KMS-11 (cell line): ENCODE measurements around the gene SDHA.
"Not testable (repeated sequence)": the region's sequence is repeated elsewhere in the genome, so short reads cannot be mapped to it uniquely, and the experiment has no call there.

ENCODE experiments used
- H2AFZ ChIP-seq: fragments of 200-600 bp; sonication (generic); 2 replicates; pipeline ENCODE4 v1.6.1; 2016; ENCODE audit warnings: antibody characterized with exemption, mixed run types, low read depth
- H3K27ac ChIP-seq: fragments of 200-600 bp; sonication (generic); 2 replicates; pipeline ENCODE4 v1.6.1; 2016; ENCODE audit warnings: mild to moderate bottlenecking, mixed run types
- H3K27me3 ChIP-seq: fragments of 200-600 bp; sonication (generic); 2 replicates; pipeline ENCODE4 v1.6.1; 2017; ENCODE audit warnings: mild to moderate bottlenecking, low read depth, mixed run types, moderate library complexity; ENCODE audit not compliant: insufficient read depth
- H3K36me3 ChIP-seq: fragments of 200-600 bp; sonication (generic); 2 replicates; pipeline ENCODE4 v1.6.1; 2017; ENCODE audit warnings: mild to moderate bottlenecking, mixed run types; ENCODE audit not compliant: insufficient read depth
- H3K4me1 ChIP-seq: fragments of 200-600 bp; sonication (generic); 2 replicates; pipeline ENCODE4 v1.6.1; 2016; ENCODE audit warnings: mild to moderate bottlenecking, low read depth, mixed run types; ENCODE audit not compliant: poor library complexity, severe bottlenecking
- H3K4me2 ChIP-seq: fragments of 200-600 bp; sonication (generic); 2 replicates; pipeline ENCODE4 v1.7.0; 2016; ENCODE audit warnings: mild to moderate bottlenecking, mixed run types
- H3K4me3 ChIP-seq: fragments of 200-600 bp; sonication (generic); IDR thresholded peaks from 2 replicates; pipeline ENCODE4 v1.6.1; 2017; ENCODE audit warnings: low read depth, low read length, mixed read lengths; ENCODE audit not compliant: insufficient read depth
- H3K79me2 ChIP-seq: fragments of 200-600 bp; sonication (generic); 2 replicates; pipeline ENCODE4 v1.6.1; 2016; ENCODE audit warnings: low read depth, mixed run types; ENCODE audit not compliant: insufficient read depth
- H3K9ac ChIP-seq: fragments of 200-600 bp; sonication (generic); 2 replicates; pipeline ENCODE4 v1.6.1; 2016; ENCODE audit warnings: mild to moderate bottlenecking, mixed run types
- H4K20me1 ChIP-seq: fragments of 200-600 bp; sonication (generic); 2 replicates; pipeline ENCODE4 v1.6.1; 2016; ENCODE audit warnings: mild to moderate bottlenecking, mixed run types; ENCODE audit not compliant: insufficient read depth
- CTCF ChIP-seq: fragments of 200-600 bp; sonication (generic); conservative IDR thresholded peaks from 2 replicates; pipeline ENCODE4 v1.6.1; 2017; ENCODE audit warnings: low read depth, mild to moderate bottlenecking, antibody characterized with exemption, low read length, moderate library complexity, mixed read lengths

The SDHA gene

GRCh38 chr5:207599-207998, 10.5 kb upstream of the SDHA start:
- H3K27ac ChIP-seq, result no peak overlapping the region
- no peak for TF ChIP-seq CTCF
- H4K20me1 ChIP-seq, result no peaks in the 10 kb centered on the region
- H3K4me3 ChIP-seq, result no peak overlapping the region
- no peaks in the 10 kb centered on the region for H3K27me3 ChIP-seq
- peaks cover 37% of the 10 kb centered on the region for H3K79me2 ChIP-seq
- H3K9ac ChIP-seq, result no peak overlapping the region
- H3K4me2 ChIP-seq, result no peak overlapping the region
- peaks cover 6% of the 10 kb centered on the region; the same call in 1 of the 2 replicates for H3K36me3 ChIP-seq
- no peak overlapping the region for H2AFZ ChIP-seq
- H3K4me1 ChIP-seq, result no peaks in the 10 kb centered on the region

- H3K4me2 ChIP-seq, result no peak overlapping the region
These were observed 9.5 kb upstream of the SDHA start for GRCh38 chr5:208449-209114.

GRCh38 chr5:213803-214395, 4.2 kb upstream of the SDHA start:
- no peak for TF ChIP-seq CTCF
- H2AFZ ChIP-seq, result no peak overlapping the region
- no peak overlapping the region for H3K27ac ChIP-seq
- H3K4me1 ChIP-seq, result no peaks in the 10 kb centered on the region
- H4K20me1 ChIP-seq, result no peaks in the 10 kb centered on the region
- H3K9ac ChIP-seq, result no peak overlapping the region
- H3K36me3 ChIP-seq, result no peaks in the 10 kb centered on the region; the same call in 1 of the 2 replicates
- no peak overlapping the region for H3K4me3 ChIP-seq
- H3K79me2 ChIP-seq, result peaks cover 57% of the 10 kb centered on the region
- no peaks in the 10 kb centered on the region for H3K27me3 ChIP-seq
- no peak overlapping the region for H3K4me2 ChIP-seq

More at GRCh38 chr5:208449-209114, 9.5 kb upstream of the SDHA start:
- Histone ChIP-seq H3K79me2 (peaks cover 41% of the 10 kb centered on the region), H3K27me3 (no peaks in the 10 kb centered on the region), H2AFZ (no peak overlapping the region), H4K20me1 (no peaks in the 10 kb centered on the region), H3K4me1 (no peaks in the 10 kb centered on the region), H3K4me3 (no peak overlapping the region), H3K36me3 (peaks cover 6% of the 10 kb centered on the region; the same call in 1 of the 2 replicates), H3K9ac (no peak overlapping the region), H3K27ac (no peak overlapping the region)
- TF ChIP-seq CTCF, result no peak

GRCh38 chr5:215256-215655, 2.9 kb upstream of the SDHA start:
- not testable (repeated sequence) for H2AFZ ChIP-seq, H3K9ac ChIP-seq, H3K27ac ChIP-seq, H4K20me1 ChIP-seq, H3K4me2 ChIP-seq, H3K4me3 ChIP-seq, H3K27me3 ChIP-seq, H3K36me3 ChIP-seq, H3K4me1 ChIP-seq
- H3K79me2 ChIP-seq, result peaks cover 62% of the 10 kb centered on the region

GRCh38 chr5:216076-216475, 2.0 kb upstream of the SDHA start:
- not testable (repeated sequence) for H3K4me1 ChIP-seq, H3K27ac ChIP-seq, H3K4me2 ChIP-seq, H4K20me1 ChIP-seq, H3K4me3 ChIP-seq, H3K36me3 ChIP-seq, H2AFZ ChIP-seq, H3K9ac ChIP-seq, H3K27me3 ChIP-seq
- H3K79me2 ChIP-seq, result peaks cover 68% of the 10 kb centered on the region
